Suprapubic skin (tissue), 4 donors: Measurements from ENCODE around the gene AGPS. TPM values are rescaled to one million over a fixed set of nuclear protein-coding genes. Genes with fewer than 3 reads are reported as not detected.

Experiments used
- DNase-seq, 2 donors: peaks; one replicate each; pipeline ENCODE4 v3.0.0-alpha.2; 2019; ENCODE audit warnings: low spot score in 2 of 2
- H3K27ac ChIP-seq: fragments of 200-600 bp; sonication (generic); one replicate; pipeline ENCODE4 v1.5.1; 2019
- H3K27me3 ChIP-seq: fragments of 200-600 bp; sonication (generic); one replicate; pipeline ENCODE4 v1.5.1; 2019
- H3K36me3 ChIP-seq: fragments of 200-600 bp; sonication (generic); one replicate; pipeline ENCODE4 v1.5.1; 2019
- H3K4me1 ChIP-seq: fragments of 200-600 bp; sonication (generic); one replicate; pipeline ENCODE4 v1.5.1; 2019
- H3K4me3 ChIP-seq: fragments of 200-600 bp; sonication (generic); one replicate; pipeline ENCODE4 v1.5.1; 2019; ENCODE audit warnings: mild to moderate bottlenecking
- H3K9me3 ChIP-seq: fragments of 200-600 bp; sonication (generic); one replicate; pipeline ENCODE4 v1.5.1; 2019
- EP300 ChIP-seq: sonication (generic); formaldehyde crosslinking; IDR thresholded peaks from one replicate; pipeline ENCODE4 v1.6.1; 2017; ENCODE audit warnings: antibody characterized with exemption
- POLR2A ChIP-seq, 2 donors: fragments of 450-650 bp; IDR thresholded peaks; one replicate each; pipeline ENCODE4 v1.6.1; 2017; ENCODE audit warnings: antibody characterized with exemption in 2 of 2, mild to moderate bottlenecking in 2 of 2, moderate library complexity in 2 of 2
- POLR2AphosphoS5 ChIP-seq, 3 donors: sonication (generic); formaldehyde crosslinking; IDR thresholded peaks; one replicate each; pipeline ENCODE4 v1.6.1; 2017; ENCODE audit warnings: antibody characterized with exemption in 3 of 3
- WGBS: methylation state at CpG from one replicate; pipeline ENCODE4 v1.1.5; 2018; 5-methylcytosine and 5-hydroxymethylcytosine counted together
- total RNA-seq, 4 donors: library from RNA; depleted of rRNA; stranded (reverse); fragments of >200 nt; gene quantifications; one replicate each; pipeline ENCODE4 v1.1.0, GENCODE V29; 2016
- TF ChIP-seq, protein P1 (sequence below), 2 donors: fragments of 200-600 bp in 1 of 2; fragments of 450-650 bp in 1 of 2; sonication (generic) in 1 of 2; IDR thresholded peaks; one replicate each; pipeline ENCODE4 v1.5.1; 2016 to 2019; ENCODE audit warnings: antibody characterized with exemption in 2 of 2, mild to moderate bottlenecking in 1 of 2, moderate library complexity in 1 of 2

The AGPS gene
- total RNA-seq, 4 donors from 2014 or later = 10.9 to 19.4 (median 13.9) TPM

DNA sequence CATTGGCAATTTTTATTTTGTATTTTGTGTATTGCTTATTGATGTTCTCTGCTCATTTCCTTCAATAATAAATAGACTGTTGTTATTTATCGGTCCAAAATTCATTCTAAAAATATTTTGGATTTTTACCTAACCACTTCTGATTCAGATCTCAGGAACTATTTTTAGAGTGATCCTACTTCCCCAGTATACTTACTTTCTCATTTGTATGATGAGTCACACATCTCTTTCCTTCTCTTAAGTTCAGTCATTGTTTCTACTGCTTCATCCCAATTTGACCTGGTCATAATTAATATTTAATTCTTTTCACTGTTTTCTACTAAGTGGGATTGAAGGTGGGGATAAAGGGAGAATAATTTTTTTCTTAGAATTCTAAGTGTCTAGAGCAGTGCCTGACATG is 75.1 kb downstream of the AGPS start:
- Histone ChIP-seq H3K36me3 (peaks cover 25% of the 10 kb centered on the region), H3K27ac (no peak overlapping the region), H3K27me3 (no peaks in the 10 kb centered on the region), H3K4me1 (no peaks in the 10 kb centered on the region), H3K9me3 (peaks cover 14% of the 10 kb centered on the region), H3K4me3 (no peak overlapping the region)
- TF ChIP-seq, protein P1, sequence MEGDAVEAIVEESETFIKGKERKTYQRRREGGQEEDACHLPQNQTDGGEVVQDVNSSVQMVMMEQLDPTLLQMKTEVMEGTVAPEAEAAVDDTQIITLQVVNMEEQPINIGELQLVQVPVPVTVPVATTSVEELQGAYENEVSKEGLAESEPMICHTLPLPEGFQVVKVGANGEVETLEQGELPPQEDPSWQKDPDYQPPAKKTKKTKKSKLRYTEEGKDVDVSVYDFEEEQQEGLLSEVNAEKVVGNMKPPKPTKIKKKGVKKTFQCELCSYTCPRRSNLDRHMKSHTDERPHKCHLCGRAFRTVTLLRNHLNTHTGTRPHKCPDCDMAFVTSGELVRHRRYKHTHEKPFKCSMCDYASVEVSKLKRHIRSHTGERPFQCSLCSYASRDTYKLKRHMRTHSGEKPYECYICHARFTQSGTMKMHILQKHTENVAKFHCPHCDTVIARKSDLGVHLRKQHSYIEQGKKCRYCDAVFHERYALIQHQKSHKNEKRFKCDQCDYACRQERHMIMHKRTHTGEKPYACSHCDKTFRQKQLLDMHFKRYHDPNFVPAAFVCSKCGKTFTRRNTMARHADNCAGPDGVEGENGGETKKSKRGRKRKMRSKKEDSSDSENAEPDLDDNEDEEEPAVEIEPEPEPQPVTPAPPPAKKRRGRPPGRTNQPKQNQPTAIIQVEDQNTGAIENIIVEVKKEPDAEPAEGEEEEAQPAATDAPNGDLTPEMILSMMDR (IDR thresholded peaks at IDR 0.05) = no peak
- TF ChIP-seq POLR2AphosphoS5 (IDR thresholded peaks at IDR 0.05) = no peak
- DNase-seq = no peak
- WGBS = 65% methylated on average over 1 of the region's 1 CpG

DNA sequence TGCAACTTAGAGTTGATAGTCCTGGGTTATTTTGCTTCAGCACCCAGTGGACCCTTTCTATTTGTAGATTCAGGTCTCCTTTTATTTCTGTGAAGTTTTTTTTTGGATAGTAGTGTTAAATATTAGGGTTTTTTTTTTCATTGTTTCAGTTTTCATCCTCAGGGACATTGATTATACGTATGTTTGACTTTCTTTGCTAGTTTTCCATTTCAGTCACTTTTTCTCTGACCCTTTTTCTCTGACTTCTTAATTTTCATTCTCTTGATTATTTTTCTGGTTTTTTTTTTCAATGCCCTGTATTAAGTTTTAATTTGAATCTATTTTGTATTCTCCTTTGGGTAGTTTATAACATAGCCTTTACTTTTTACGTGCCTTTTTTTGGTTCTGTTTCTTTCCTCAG is 79.4 kb downstream of the AGPS start:
- Histone ChIP-seq H3K9me3 (peaks cover 11% of the 10 kb centered on the region), H3K36me3 (peaks cover 8% of the 10 kb centered on the region), H3K27ac (no peak overlapping the region), H3K4me1 (no peaks in the 10 kb centered on the region), H3K27me3 (no peaks in the 10 kb centered on the region), H3K4me3 (no peak overlapping the region)
- TF ChIP-seq POLR2AphosphoS5 (IDR thresholded peaks at IDR 0.05) (no peak), EP300 (no peak)
- TF ChIP-seq, protein P1 (IDR thresholded peaks at IDR 0.05) = no peak
- WGBS = 94% methylated on average over 2 of the region's 2 CpGs
- DNase-seq = no peak

DNA sequence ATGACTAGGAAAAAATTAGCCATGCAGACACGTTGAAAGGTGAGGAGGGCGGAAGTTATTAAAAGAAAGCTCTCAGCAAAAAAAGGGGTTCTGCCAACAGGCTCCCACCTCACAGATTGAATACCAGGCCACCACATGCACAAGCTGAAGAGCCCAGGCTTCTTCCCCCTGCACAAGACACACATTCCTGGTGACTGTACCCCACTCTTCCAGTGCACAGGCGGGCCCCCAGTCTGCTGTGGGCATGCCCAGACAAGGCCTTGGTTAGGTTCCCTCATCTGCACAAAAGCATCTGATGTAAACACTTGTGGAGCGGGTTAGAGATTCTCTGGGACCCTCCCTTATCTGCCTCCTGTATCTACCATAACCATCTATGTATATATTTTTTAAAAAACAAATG is 81.7 kb downstream of the AGPS start:
- TF ChIP-seq POLR2AphosphoS5 (IDR thresholded peaks at IDR 0.05) (no peak), EP300 (no peak), POLR2A (IDR thresholded peaks at IDR 0.05) (no peak)
- TF ChIP-seq, protein P1 (IDR thresholded peaks at IDR 0.05) = no peak
- H3K36me3 ChIP-seq = peaks cover 8% of the 10 kb centered on the region
- no peaks in the 10 kb centered on the region for H3K4me1 ChIP-seq
- no peak overlapping the region for H3K27ac ChIP-seq
- no peaks in the 10 kb centered on the region for H3K27me3 ChIP-seq
- H3K4me3 ChIP-seq = no peak overlapping the region
- WGBS = 88% methylated on average over 4 of the region's 4 CpGs
- H3K9me3 ChIP-seq = peaks cover 11% of the 10 kb centered on the region
- no peak for DNase-seq

DNA sequence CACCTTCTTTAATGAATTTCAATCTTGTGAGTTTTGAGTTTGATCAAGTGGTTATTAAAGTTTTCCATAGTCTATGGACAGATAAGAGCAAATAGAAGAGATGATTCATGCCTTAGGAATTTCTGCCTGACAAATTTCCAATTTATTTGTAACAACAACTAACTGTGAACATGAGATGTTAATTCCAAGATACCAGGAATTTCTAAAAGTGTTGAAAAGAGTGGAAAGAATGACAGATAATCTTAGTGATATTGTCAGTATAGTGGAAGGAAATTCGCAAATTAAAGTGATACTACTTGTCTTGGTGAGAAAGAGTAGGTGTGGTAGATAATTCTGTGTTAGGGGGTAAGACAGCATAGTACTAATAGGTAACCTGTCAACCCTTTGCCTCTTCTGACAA is 82.4 kb downstream of the AGPS start:
- Histone ChIP-seq H3K27ac (no peak overlapping the region), H3K27me3 (no peaks in the 10 kb centered on the region), H3K9me3 (peaks cover 11% of the 10 kb centered on the region), H3K4me3 (no peak overlapping the region), H3K36me3 (peaks cover 7% of the 10 kb centered on the region), H3K4me1 (no peaks in the 10 kb centered on the region)
- DNase-seq = no peak
- WGBS = 58% methylated on average over 1 of the region's 1 CpG
- TF ChIP-seq, protein P1 (IDR thresholded peaks at IDR 0.05) = no peak

- DNase-seq = no peak
- H3K4me3 ChIP-seq = no peak overlapping the region
- H3K4me1 ChIP-seq = no peaks in the 10 kb centered on the region
- H3K27me3 ChIP-seq = no peaks in the 10 kb centered on the region
- H3K9me3 ChIP-seq = peaks cover 7% of the 10 kb centered on the region
- no peak for TF ChIP-seq POLR2AphosphoS5 (IDR thresholded peaks at IDR 0.05)
- TF ChIP-seq, protein P1 (IDR thresholded peaks at IDR 0.05) = no peak
- TF ChIP-seq POLR2A (IDR thresholded peaks at IDR 0.05) = no peak
- no peak for TF ChIP-seq EP300
- peaks cover 5% of the 10 kb centered on the region for H3K36me3 ChIP-seq
- WGBS = 97% methylated on average over 5 of the region's 5 CpGs
- H3K27ac ChIP-seq = no peak overlapping the region
Measured at GRCh38 chr2:177476897-177477296, 84.3 kb downstream of the AGPS start.
